Islet precursor cell (in vitro differentiated cells): Measurements from ENCODE around the gene SLC10A7.
"Not testable (repeated sequence)": the region's sequence is repeated elsewhere in the genome, so short reads cannot be mapped to it uniquely, and the experiment has no call there.

Experiments
- DNase-seq: peaks from one replicate; pipeline ENCODE4 v3.0.0-alpha.2; 2018

SLC10A7 gene

DNA sequence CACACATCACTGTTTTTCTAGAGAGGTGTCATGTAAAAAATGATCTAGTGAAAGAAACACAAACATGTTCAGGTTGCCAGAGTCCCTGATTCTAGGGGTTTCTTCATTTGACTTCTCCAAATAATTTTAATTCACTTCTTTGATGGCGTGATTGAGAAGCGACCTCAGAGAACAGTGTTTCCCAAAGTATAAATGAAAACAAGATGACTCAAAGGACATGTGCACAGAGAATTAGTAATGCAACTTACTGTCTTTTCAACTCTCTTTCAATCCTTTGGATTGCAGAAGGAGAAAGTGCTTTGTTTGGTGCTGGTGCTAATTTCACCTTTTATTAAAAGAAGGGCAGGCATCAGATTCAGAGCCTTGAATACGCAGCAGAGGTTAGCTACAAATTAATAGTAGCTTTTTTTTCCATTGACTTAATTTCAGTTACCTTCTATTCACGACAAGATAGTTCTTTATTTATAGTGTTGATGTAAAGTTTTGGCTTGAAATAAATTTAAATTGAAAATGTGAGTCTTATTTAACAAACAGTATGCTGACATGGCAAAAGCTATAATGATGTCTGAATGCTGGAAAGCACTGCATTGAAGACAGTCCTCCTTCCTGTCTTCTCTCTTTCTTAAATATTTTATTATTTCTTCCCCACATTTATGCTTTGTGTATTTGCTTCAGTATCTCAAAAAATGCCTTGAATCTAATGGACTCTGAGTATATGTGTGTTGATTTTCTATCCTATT lies 85.1 kb downstream of the SLC10A7 start:
- no peak for DNase-seq

DNA sequence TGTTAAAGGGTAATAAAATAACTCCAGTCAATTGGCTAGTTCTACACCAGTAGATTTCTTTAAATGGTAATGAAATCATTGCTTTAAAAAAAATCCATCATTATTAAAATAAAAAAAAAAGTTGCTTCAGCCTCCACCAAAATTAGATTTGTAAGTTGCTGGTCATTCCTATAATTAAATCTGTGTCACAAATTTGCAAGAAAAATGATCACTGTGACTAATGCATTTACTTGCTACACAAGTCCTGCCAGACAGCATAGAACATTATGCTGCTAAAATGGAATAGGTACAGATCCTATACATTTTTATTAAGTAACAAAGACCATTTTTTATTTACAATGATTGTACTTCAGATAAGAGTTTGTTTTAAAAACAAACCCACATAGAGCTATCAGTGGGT lies 85.8 kb downstream of the SLC10A7 start:
- no peak for DNase-seq

DNA sequence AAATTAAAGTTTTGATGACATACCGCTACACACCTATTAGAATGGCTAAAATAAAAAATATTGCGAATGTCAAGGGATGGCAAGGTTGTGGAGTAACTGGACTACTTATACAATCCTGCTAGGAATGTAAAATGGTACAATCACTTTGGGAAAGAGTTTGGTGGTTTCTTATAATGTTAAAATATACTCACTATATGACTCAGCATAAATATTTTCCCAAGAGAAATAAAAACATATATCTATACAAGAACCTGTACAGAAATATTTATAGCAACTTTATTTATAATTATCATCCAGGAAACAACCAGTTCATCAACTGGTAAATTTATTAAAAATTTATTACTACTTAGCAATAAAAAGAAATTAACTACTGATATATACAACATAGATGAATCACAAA lies 89.7 kb downstream of the SLC10A7 start:
- DNase-seq: no peak

DNA sequence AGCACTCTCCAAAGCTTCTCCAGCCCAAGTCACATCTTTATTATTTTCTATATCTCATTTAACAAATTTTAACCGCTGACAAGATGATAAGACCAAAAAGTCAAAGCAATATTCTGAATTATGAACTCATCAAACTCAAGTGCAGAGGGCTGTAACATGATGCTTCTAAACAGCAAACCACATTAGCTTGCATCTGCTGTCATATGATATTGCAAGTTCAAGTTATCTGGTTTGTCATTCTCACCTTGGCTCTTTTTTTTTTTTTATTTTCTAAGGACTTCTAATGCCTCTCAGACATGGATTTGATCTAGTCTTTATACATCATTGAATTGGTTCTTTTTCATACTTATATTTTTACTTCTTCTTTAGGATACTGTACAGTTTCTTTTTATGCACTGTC lies 93.4 kb downstream of the SLC10A7 start:
- no peak for DNase-seq

DNA sequence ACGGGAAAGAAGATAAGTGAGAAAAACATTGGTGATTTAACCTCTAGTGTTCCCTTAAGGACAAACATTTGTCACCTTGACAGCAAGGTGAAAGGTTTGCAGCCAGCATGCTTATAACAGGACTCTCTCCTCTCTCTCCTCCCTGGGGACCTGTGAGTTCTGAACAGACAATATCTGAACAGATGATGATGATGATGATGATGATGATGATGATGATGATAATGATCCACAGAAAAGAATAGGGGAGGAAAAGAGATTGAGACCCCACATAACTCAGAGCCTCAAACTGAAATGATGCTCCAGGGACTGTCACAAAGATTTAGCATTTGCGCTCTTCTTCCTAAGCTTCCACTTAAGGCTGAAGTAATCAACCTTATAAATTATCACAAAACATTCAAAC lies 103.9 kb downstream of the SLC10A7 start:
- no peak for DNase-seq

DNA sequence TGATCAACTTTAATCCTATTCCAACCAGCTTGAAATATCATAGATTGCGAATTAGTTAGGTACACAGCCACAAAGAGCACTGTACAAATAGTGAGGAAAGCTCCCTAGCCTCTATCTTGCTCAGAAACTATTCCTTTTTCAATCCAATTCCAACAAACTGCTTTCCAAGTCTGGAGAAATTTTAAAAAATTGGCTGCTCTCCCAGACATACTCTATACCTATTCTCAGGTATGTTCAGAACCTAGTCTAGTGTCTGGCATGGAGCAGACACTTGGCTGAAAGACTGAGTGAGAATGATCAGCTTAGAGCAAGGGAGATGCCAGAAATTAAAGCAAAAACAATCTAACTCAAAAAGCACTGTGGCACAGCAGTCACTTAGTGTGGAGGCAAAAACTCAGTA lies 105.9 kb downstream of the SLC10A7 start:
- no peak for DNase-seq

DNA sequence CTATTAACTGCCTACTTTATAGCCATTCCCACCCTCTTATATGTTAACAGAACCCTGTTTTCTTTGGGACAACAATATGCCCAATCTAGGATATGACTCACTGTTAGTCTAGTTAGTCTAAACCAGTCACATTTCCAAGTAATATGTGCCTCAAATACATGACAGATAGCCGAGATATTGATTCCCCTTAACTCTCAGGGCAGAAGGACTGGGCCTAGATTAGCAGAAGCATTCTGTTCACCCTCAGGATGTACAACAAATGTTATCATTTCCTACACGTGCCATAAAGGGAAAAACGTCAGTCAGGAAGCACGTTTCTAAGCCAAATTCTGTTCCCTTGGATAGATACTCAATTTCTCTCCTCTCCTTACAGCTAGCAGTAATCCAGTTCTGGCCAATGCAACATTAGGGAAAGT lies 114.1 kb downstream of the SLC10A7 start:
- DNase-seq: no peak

DNA sequence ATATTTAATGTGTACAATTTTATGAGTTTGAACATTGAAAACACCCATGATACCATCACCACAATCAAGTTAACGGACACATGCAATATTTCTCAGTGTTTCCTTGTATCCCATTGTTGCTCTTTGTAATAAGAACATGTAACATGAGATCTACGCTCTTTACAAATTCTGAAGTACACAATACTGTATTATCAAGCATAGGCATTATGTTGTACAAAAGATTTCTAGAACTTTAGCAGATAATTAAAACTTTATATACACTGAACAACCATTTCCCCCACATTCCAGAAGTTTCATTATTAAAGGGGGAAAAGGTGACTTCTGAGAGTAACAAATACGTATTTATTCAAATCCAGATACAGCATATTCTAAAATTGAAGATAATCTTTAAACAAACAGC lies 114.5 kb downstream of the SLC10A7 start:
- DNase-seq: no peak

DNA sequence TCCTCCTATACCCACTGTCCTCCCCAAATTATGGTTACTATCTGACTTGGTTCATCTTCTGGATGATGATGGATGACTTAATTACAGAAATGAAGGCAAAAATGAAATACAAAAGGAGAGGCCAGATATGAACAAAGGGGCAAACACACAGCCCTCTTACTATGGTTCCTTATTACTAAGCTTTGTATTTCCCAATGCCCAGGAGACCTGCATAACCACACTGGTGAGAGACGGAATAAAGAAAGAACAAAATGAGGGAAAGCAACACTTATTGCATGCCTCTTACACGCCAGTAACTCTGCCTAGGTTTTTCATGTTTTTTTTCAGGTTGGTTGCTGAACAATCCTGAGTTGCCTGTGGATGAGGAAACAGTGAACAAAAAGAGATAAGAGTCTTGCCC lies 120.5 kb downstream of the SLC10A7 start:
- no peak for DNase-seq

DNA sequence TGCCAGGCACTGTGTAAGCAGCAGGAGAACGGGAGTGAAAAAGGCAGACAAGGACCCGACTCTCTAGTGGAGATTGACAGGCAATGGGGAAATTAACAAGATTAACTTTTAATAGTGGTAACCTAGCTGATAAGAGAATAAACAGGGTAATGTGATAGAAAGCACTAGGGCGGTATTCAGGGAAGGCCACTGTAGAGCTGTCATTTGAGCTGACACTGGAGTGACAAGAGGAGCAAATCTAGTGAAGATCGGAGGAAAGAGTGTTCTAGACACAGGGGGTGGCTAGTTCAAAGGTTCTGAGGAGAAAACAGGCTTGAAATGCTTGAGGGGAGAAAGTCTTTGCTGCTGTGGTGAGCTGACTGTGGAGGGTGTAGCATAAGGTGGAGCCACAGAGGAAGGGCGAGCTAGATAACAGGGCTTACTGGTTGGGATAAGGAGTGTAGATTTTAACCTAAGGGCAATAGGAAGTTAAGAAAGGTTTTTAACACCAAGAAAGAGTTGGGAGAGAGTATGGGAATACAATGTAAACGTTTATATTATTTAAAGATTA lies 122.8 kb downstream of the SLC10A7 start:
- DNase-seq: peak; percentile 58

DNA sequence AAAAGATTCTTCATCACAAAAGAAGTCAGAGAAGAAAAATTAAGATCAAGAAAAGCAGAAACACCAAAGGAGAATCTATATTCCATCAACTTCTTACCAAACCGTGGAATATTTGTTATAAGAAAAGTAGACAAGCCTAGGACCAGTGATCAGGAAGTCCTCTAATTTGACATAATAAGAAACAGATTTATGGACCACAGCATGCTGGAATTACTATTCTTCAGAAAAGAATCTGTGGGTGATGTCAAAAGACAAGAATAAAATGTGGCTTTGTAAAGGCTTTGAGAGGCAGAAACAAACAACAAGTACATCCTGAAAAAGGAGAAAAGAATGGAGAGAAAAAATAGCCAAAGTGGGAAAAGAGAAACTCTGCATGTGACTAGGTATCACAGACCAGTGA lies 123.3 kb downstream of the SLC10A7 start:
- no peak for DNase-seq

DNA sequence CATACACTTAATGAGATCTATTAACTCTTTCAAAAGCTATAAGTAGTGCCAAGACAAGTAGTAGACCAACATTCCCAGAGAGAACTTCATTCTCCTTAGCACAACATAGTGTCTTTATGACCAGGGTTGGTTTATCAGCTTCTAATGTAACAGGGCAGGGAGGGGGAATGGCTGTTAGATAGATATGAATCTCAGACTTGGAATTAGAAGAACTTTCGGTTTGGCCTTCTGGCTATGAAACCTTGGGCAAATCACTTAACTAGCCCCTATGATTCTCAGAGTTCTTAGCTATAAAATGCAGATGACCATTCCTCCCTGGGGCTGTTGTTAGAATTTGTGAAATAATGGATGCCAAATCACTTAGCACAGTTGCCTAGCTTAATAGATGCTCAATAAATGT lies 132.2 kb downstream of the SLC10A7 start:
- DNase-seq: peak; percentile 58

DNA sequence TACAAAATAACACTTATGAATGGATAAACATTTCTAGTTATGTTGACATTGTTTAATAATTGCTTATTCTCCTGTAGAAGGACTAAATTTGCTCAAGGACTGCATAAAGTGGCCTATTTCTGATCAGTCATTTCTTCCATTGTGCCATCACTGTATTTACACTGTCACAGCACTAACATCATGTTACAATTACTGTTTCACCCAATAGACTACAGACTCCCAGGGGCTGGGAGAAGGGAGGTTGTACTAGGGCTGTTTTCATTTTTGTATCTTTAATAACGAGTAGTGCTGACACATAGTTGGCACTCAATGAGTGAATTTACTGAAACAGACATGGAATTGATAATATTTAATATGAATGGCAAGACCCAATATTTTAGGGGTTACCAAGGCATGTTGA lies 139.5 kb downstream of the SLC10A7 start:
- no peak for DNase-seq

DNA sequence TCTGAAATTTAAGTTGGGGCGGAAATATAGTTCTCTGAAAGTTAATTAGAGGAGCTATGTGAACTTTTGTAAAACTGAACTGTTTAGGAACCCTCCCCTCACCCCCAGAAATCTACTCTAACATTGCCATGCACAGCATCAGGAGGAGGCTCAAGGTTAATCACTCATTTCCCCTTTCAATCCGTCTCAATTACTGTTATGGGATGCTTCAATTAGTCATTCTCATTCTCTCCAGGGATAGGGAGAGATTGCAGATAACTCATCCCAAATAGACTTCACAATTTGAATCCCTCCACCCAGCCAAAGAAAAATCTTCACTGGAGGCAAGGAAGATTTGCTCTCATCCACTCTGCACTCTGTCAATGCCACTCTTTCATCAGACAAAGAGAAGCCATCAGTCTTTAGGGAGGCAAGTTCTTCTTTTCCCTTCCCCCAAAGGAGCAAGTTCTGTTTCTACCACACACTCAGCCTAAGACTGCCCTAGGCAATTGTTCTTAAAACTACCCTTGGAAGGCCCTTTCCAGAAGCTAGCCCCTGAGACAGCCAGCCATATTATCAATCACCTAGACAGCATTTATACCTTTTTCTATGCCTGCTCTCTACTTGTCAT lies 140.4 kb downstream of the SLC10A7 start:
- DNase-seq: peak; percentile 82

DNA sequence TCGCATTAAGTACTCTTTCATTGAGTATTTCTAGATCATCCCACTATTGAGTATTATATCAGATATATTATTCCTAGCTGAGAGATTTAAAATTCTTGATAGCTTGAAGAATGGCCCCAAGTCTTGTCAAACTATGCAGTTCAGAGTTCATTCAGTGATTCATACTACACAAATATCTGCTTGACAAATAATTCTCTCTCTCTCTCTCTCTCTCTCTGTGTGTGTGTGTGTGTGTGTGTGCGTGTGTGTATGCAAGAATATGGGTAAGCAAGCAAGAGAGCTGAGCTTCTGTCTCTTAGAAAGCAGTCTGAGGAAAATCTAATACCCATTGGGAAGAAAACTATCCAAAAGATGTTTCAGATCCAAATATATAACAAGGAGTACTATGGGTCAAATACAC lies 142.0 kb downstream of the SLC10A7 start:
- no peak for DNase-seq

DNA sequence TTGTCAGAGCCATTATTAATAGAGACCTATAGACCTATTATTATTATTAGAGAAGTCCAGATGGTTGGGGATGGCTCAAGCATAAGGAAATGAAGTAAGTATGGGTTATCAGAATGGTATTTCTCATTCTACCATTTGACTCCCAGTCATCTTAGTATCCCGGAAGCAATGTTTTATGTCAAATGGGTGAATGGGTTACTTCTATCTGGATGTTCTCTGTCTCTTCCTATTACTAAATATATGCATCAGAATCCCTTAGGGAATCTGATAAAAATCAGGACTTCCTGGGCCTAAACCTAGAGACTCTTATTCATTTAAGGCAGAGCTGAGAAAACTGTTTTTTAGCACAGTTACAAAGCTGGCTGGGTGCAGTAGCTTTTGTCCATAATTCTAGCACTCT lies 149.9 kb downstream of the SLC10A7 start:
- DNase-seq: no peak

DNA sequence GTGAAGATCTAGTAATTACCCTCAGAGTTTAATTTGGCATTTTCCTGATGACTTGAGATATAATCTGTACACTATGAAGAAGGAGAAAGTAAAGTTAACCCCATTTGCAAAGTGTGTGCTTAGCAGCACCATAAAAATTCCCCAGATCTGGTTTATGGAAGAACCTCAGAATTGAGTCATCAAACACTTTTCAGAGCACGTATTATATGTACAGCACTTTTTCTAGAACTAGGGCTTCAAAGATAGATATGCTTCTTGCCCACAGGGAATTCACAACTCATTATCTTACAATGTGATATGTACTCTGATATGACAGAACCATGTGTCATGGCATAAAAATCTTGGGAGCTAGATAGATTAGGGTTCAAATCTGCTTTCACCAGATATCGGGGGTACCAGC lies 150.9 kb downstream of the SLC10A7 start:
- no peak for DNase-seq

DNA sequence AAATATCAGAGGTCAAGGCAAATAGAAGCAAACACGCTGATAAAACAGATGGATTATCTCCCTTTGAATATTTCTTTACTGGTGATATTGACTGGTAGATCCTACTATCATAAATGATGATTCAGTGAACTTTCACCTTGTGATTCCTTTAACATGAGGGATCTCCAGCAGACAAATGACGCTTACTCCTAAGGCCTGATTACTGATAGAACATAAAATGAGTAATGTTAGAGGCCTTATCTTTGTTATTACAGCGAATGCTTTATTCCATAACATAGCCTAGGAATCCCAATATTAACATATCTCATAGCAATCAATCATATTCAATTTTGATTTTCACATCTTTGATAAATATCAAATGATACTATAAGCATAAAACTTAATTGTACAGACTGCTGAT lies 152.3 kb downstream of the SLC10A7 start:
- no peak for DNase-seq

DNA sequence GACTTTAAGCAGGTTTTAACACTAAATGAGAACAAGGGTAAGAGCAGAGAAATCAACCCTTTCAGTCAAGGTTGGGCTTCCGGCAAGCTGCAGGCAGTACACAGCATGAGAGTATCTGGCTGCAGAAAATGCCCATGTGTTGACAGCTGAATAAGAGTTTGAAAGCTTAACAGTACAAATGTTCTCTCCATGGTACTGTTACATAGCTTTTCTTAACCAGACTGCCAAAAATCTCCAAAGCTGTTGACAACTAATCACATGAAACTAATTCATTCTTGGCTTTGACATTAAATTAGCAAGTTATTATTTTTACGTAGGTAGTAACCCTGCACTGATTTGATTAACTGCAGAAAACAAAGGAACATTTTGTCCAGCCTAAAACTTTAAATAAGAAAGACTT lies 153.5 kb downstream of the SLC10A7 start:
- no peak for DNase-seq

DNA sequence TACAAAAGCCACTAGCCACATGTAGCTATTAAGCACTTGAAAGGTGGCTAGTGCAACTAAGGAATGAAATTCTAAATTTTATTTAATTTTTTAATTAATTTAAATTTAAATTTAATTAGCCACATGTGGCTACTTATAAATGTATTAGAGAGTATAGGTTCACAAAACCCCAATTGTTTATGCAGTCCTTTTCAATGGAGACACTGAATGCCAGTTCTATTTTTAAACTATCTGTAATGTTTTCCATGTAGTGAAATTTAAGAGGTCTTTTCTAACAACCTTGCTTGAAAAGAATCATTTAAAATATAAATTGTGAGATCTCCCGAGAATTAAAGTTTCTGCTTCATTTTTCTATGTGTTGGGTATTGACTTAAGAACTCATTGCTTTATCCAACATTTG lies 154.4 kb downstream of the SLC10A7 start:
- no peak for DNase-seq

DNA sequence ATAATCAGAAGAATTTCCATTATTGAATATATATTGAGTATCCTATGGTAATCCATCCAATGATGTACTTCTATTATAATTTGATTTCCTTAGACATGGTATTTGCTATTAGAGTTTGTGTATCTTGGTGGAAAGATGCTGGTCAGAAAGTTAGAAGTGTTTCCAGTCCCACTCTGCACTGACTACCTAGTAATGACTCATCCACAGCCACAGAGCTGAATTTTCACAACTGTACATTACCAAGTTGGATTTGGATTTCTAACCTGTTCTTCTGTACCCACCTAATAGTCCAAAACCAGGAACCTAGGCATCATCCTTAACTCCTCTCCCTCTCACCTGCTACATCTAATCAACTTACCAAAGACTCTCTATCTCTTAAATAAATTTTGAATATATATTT lies 162.0 kb downstream of the SLC10A7 start:
- no peak for DNase-seq

DNA sequence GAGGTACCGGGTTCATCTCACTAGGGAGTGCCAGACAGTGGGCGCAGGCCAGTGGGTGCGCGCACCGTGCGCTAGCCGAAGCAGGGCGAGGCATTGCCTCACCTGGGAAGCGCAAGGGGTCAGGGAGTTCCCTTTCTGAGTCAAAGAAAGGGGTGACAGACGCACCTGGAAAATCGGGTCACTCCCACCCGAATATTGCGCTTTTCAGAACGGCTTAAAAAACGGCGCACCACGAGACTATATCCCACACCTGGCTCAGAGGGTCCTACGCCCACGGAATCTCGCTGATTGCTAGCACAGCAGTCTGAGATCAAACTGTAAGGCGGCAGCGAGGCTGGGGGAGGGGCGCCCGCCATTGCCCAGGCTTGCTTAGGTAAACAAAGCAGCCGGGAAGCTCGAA lies 171.6 kb downstream of the SLC10A7 start:
- not testable (repeated sequence) for DNase-seq

DNA sequence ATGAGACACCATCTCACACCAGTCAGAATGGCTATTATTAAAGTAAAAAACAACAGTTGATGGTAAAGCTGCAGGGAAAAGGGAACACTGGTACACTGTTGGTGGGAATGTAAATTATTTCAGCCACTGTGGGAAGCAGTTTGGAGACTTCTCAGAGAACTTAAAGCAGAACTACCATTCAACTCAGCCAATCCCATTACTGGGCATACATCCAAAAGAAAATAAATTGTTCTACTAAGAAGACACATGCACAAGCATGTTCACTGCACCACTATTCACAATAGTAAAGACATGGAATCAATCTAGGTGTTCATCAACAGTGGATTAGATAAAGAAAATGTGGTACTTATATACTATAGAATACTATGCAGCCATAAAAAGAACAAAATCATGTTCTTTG lies 172.4 kb downstream of the SLC10A7 start:
- DNase-seq: no peak

DNA sequence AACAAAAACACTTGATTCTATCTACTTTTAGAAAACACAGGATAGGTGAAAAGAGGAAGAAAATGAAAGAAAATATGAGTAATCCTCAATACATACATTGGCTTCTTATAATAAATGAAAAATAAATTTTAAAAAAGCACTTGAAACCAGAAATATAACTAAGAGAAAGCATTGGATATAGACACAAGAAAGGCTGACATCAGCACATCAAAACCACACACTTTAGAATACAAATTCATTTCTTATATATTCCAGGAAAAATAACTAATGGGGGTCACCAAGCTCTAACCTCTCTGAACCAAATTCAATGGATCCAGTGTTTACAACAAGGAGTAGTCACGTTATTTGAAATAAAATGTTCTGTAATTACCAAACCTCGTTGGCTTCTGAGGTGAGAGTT lies 173.9 kb downstream of the SLC10A7 start:
- no peak for DNase-seq

DNA sequence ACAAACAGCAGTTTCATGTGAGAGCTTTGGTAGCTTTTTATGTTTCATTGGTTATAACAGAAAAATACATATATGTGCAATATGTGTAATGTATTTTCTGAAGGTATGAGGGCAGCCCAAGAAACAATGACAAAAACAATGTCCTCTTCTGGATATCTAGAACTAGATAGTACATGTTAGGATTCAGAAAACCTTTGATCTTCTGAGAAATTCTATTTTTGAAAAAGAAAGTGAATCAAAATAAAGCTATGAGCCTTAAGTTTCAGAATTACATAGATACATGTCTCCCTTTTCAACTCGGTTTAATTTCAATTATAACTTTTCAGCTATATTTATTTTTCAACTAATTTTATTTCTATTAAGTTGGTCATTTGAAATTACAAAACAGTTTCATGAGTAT lies 175.5 kb downstream of the SLC10A7 start:
- DNase-seq: no peak
